HG02798 (cell line): ENCODE data around the gene CTAGE15.
"Not testable (repeated sequence)": the region's sequence is repeated elsewhere in the genome, so short reads cannot be mapped to it uniquely, and the experiment has no call there.

Experiments used
- ATAC-seq: cut with Tn5 transposase; IDR thresholded peaks from one replicate; pipeline ENCODE4 v1.9.1; 2021; ENCODE audit warnings: mild to moderate bottlenecking; ENCODE audit not compliant: unreplicated experiment, poor library complexity

The CTAGE15 gene

DNA sequence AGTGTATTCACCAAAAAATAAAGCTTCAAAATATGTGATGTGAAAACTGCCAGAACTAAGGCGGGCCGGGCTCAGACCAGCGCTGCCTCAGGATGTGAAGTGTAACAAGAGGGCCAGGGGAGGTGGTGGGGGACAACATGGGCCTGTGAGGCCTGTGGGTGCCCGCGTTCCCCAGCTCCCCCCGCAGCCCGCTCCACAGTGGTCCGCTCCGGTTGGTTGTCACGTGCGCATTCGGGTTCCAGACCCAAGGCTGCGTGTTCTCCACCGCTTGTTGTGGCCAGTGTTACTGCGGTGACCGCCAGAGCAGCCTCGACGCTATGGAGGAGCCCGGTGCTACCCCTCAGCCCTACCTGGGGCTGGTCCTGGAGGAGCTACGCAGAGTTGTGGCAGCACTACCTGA is at the start of gene CTAGE15:
Gene CTAGE15, plus strand, starts transcription at position 301 of the 400 bp plus-strand sequence. Its CDS starts 17 bp downstream, at position 318.
- ATAC-seq, result not testable (repeated sequence)

GRCh38 chr7:143522309-143522916 is 49.2 kb upstream of the CTAGE15 start:
- not testable (repeated sequence) for ATAC-seq

DNA sequence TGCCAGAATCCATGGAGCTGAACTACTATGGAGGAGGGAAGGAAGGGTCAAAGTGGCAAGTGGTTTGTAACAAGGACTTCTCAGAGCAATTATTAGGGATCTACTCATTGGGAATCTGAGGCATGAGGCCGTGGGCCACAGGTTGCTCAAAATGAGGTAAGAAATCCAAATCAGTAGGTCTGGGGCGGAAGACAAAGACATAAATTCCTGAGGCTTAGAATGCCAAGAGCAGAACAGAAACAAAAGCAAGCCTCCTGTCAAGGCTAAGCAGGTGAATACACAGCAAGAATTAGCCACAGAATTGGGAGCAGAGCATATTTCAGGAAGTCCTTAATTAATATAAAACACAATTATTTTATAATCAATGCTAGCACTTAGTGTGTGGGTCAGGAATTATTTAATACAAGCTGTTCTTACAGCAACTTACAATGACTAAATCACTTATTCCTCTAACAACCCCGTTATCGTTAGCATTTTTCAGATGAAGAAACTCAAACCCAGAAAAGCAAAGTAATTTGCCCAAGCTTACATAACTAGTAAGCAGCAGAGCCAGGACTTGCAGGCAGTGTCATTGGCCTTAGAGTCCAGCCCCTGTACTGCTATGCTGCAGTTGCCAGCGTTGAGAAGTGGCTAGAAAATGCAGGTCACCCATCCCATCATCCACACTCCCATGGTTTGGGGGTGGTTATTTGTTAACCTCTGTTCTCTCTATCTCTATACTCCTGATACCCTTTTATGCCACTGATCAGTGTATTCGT is 40.3 kb upstream of the CTAGE15 start:
- not testable (repeated sequence) for ATAC-seq

GRCh38 chr7:143531932-143532331 is 39.7 kb upstream of the CTAGE15 start:
- not testable (repeated sequence) for ATAC-seq

- ATAC-seq, result not testable (repeated sequence)
These were observed 38.3 kb upstream of the CTAGE15 start for GRCh38 chr7:143533213-143533839.

- ATAC-seq, result not testable (repeated sequence)
These were observed 35.2 kb upstream of the CTAGE15 start for GRCh38 chr7:143536443-143536842.

DNA sequence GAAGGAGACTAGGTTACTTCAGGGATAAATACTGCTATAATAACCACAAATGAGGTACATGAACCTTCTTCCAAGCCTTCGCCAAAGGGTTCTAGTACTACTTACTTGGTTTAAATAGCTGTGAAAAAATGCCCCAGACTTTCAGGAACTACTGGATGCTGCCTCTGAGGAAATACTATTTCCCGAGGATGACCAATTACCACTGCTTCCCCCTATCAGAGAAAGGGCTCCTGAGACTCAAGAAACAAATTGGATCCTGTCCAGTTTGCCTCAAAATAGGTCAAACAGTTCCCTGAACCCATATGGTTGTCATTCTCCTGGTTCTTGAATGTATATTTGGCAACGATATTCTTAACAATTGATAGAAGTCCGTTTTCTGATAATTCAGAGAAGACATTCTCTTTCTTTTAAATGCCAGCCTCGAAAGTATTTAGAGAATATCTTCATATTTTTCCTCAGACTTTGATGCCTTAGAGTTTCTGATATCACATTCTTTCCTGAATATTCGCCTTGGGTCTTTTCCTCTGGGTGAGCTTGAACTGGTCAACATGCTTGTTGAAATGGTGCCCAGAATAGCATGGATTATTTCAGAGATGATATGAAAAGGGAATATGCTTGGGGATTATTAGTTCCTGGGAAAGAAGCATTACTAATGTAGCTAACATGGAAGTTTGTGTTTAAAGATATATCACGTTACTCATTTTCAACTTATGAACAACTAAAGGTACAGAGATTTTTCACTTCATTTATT is 28.1 kb upstream of the CTAGE15 start:
- ATAC-seq, result not testable (repeated sequence)

DNA sequence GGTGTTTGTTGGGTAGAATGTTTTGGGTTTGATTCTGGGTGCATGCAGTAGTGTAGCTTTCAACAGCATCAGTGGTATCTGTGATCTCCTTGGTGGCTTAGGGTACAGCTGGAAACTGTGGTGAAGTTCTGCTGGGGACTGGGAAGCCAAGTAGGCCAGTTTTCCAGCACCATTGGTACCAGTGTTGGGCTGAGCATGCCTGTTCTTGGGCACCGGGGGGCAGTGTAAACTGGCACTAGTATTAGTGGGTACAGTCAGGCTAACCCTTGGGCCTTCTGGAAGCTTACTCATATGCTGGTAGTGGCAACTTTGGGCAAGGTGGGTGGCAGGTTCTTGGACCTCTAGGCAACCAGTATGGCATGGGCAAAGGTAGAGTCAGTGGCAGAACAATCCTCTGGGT is 15.6 kb upstream of the CTAGE15 start:
- ATAC-seq, result not testable (repeated sequence)

- ATAC-seq, result peak; percentile 54
These were observed 8.3 kb upstream of the CTAGE15 start for GRCh38 chr7:143563306-143563705.

- ATAC-seq, result not testable (repeated sequence)
These were observed 5.6 kb upstream of the CTAGE15 start for GRCh38 chr7:143566001-143566400.

DNA sequence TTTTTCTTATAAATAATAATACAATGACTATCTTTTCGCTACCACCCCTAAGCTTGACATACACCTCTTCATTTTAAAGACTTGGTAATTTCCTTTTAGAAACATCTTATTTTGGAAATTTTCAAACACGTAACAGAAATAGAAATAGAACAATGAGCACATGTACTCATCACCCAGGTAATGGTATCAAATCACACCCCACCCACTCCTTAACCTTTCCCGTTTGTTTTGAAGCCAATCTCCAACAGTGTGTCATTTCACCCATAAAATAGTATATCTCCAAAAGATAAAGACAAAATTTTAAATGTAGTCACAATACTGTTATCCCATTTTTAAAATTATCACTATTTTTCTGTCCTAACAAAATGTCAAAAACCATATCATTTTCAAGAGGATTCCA is 16.6 kb downstream of the CTAGE15 start:
- ATAC-seq, result not testable (repeated sequence)

GRCh38 chr7:143589897-143590296 is 18.3 kb downstream of the CTAGE15 start:
- ATAC-seq, result not testable (repeated sequence)

GRCh38 chr7:143598086-143598485 is 26.5 kb downstream of the CTAGE15 start:
- not testable (repeated sequence) for ATAC-seq

DNA sequence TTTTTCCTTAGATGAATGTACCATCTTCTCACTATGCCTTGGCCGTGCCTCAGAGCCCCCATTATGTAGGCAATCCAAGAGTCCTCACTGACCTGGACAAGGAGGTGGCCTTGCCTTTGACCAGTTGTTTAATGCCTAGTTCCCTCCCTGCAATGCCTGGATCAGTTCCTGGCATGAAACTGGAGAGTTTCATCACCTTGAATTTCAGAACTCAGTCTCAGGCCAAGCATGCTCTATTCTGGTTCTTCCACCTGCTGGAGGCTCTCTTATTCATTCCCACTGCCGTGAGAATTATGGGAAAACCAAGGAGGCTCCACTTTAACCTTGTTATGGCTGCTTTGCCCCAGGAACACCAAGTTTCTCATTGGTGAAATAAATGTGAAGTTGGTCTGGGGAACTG is 31.9 kb downstream of the CTAGE15 start:
- ATAC-seq, result not testable (repeated sequence)

DNA sequence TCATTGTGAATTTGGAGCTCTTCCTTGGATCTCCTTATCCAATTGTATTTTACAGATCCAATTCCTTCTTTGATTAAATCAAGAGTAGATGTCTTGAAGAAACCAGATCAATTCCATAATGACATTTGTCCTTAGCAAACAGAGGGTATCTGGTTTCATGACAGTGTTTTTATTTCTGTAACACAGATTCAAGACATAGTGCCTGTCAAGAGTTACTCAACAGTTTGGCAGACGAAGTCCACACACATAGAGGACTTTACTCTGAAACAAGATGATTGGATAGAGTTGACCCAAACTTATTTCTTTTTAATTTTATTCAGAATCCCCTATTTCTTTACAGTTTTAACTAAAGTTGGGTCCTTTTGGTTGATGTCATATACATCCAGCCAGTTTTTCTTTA is 34.5 kb downstream of the CTAGE15 start:
- not testable (repeated sequence) for ATAC-seq

DNA sequence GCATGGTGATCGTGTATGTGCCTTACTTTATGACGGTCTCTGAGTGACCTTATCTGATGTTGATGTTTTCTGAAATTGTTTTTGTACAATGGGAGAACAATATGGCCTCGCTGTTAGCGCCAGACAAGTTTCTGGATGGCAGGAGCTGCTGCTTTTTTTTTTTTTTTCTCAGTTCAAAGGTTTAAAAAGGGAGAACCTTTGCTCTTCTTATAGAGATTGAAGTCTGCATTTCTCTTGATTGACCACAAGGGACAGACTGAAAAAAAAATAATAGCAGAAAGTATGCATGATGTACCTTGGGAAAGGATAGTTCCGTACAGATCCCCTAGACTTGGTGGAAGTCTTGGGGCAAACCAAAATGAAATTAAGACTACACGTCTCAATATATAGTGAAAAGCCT is 43.9 kb downstream of the CTAGE15 start:
- ATAC-seq, result not testable (repeated sequence)

- ATAC-seq, result not testable (repeated sequence)
These were observed 45.6 kb downstream of the CTAGE15 start for GRCh38 chr7:143617204-143617603.

DNA sequence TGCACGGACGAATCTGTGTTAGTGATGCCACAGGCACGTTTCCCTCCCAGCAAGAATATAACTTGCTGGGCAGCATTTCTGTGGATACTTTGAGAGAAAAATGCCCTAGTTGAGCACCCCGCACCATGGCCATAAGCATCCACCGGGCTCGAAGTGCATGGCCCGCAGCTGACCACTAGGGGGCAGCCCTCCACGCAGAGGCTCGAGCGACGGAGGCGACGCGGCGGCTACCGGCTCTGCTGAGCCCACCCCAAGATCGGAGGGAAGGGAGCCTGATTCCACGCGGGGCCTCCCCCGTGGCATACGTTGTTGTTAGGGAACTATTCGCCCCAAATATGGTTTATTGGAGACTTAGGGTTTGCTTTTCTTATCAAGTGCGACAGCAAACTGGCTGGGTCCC is 48.5 kb downstream of the CTAGE15 start:
- ATAC-seq, result peak; percentile 21

GRCh38 chr7:143620646-143621045 is 49.0 kb downstream of the CTAGE15 start, which contains the start of gene TCAF2:
TSS of gene TCAF2 (plus strand) at chr7:143620974.
- ATAC-seq, result peak; percentile 86

- ATAC-seq, result peak; percentile 31
These were observed 49.6 kb downstream of the CTAGE15 start for GRCh38 chr7:143621175-143621574.
